Activated naive CD4-positive, alpha-beta T cell treated with Interleukin-2 at 50 U/mL for 16 hours (primary cell): ENCODE results near the gene ERCC6L.

ENCODE experiments used
- DNase-seq: peaks from one replicate; pipeline ENCODE4 v3.0.0-alpha.2; 2020

The ERCC6L gene, protein sequence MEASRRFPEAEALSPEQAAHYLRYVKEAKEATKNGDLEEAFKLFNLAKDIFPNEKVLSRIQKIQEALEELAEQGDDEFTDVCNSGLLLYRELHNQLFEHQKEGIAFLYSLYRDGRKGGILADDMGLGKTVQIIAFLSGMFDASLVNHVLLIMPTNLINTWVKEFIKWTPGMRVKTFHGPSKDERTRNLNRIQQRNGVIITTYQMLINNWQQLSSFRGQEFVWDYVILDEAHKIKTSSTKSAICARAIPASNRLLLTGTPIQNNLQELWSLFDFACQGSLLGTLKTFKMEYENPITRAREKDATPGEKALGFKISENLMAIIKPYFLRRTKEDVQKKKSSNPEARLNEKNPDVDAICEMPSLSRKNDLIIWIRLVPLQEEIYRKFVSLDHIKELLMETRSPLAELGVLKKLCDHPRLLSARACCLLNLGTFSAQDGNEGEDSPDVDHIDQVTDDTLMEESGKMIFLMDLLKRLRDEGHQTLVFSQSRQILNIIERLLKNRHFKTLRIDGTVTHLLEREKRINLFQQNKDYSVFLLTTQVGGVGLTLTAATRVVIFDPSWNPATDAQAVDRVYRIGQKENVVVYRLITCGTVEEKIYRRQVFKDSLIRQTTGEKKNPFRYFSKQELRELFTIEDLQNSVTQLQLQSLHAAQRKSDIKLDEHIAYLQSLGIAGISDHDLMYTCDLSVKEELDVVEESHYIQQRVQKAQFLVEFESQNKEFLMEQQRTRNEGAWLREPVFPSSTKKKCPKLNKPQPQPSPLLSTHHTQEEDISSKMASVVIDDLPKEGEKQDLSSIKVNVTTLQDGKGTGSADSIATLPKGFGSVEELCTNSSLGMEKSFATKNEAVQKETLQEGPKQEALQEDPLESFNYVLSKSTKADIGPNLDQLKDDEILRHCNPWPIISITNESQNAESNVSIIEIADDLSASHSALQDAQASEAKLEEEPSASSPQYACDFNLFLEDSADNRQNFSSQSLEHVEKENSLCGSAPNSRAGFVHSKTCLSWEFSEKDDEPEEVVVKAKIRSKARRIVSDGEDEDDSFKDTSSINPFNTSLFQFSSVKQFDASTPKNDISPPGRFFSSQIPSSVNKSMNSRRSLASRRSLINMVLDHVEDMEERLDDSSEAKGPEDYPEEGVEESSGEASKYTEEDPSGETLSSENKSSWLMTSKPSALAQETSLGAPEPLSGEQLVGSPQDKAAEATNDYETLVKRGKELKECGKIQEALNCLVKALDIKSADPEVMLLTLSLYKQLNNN

DNA sequence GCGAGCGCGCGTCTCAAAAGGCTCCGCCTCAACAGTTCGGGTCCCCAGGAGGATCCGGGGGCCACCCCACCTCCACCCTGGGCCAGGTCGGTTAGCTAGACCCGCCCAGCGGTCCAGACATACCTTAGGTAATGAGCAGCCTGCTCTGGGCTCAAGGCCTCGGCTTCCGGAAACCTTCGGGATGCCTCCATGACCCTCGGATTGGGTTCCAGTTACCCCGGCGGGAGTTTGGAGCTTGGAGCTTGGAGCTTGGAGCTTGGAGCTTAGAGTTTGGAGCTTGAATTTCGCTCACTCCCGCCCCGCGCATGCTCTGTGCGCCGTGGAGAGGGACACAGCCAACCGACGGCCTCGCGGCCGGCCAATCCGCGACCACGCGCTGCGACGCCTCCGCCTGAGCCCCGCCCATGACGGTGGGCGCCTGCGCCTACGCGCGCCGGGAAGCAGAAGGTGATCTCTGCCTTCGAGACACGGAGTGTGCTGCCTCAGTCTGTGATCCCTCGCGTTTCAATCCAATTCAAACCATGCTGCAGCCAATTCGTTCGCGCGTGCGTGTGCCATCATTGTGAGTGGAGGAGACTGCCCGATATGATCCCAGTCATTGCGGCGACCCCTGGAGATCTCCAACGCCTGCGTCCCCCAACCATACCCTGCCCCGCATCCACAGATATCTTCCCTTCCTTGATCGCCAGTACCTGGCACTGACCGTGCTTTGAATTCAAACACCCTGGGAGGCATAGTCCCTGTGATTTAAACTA lies at the start of gene ERCC6L:
Gene ERCC6L, minus strand, starts transcription at position 307 of the 755 bp plus-strand sequence. Its CDS starts 116 bp downstream, at position 191.
- peak; percentile 86 for DNase-seq

DNA sequence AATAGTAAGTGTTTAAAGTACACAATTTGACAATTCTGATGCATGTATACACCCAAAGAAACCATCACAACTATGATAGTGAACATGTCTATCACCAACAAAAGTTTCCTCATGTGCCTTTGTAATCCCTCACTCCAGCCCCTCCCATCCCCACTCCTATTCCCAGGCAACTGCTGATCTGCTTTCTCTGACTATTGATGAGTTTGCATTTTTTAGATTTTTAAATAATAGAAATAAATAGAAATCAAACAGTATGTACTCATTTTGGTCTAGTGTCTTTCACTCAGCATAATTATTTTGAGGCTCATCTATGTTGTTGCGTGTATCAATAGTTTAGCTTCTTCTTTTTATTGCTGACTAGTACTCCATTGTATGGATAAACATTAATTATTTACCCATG lies 43.5 kb upstream of the ERCC6L start:
- DNase-seq = no peak

DNA sequence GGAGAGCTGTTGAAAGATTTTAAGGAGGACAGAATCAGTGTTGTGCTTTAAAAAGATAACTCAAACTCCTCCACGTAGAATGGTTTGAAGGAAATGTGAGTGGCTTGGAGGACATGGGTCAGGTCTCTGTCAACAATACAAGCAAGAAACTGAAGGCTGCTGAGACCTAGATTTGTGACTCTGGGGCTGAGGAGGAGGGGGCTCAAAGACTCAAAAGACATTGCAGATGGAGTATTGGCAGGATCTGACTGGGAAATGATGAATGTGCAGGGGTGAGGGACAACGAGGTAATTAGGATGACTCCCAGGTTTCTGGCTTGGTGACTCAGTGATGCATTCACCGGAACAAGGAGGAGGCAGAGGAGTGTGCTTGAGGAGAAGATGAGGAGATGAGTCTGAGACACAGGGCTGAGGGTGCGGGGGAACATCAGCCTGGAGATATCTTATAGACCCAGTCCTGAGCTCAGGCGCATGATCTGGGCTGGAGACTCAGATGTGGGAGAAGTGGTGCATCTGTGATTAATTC lies 41.6 kb upstream of the ERCC6L start:
- DNase-seq = no peak

DNA sequence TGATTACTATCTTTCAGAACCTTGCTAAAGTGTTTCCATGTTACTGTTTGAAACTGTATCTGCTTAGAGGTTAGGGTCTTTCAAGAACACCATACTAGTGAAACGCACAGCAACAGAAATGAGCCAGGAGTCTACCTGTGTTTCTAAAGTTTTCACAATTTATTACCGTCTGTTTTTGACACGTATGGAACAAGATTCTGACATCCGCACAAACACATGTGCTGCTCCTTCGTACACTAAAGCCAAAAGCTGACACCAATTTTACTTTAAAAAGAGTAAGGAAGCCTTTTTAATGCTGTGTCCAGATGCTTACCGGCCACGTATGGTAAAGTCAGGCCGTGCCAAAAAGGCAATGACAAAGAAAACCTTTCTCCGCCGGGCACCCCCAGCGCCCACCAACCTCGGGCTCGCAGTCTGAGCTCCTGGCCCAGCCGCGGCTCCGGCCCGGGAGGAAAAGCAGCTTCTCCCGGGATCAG lies 37.7 kb upstream of the ERCC6L start:
- DNase-seq = no peak

DNA sequence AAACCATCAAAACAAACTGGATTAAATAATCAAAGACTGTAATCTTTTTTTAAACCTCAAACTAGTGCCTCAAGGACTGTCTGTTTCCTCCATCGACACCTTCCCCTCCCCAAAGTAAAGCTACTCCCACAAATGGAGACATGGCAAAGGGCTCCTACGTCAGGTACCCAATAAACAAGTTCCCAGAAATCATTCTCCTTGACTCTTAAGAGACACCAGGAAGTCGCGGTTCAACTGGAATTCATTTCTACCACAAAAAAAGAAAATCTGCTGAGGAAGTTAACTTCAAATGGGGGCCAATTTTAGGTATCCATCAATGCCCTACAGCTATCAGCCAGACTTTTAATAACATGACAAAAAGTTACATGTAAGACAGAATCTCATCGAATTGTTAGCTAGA lies 35.7 kb upstream of the ERCC6L start:
- no peak for DNase-seq

DNA sequence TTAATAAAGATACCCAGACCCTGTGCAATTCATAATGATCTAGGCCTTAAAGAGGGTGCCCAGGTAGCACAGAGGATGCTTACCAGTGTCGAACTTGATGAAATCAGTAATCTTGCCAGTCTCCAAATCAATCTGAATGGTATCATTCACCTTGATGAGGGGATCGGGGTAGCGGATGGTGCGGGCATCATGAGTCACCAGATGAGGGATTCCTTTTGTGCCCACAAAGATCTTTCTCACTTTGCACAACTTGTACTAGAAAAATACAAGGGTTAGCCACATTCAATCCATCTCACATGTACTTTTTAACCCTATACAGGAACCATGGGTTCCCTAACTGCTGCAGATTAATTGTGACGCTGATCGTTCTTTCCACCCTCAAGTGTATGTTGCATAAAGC lies 34.9 kb upstream of the ERCC6L start:
- peak; percentile 32 for DNase-seq

DNA sequence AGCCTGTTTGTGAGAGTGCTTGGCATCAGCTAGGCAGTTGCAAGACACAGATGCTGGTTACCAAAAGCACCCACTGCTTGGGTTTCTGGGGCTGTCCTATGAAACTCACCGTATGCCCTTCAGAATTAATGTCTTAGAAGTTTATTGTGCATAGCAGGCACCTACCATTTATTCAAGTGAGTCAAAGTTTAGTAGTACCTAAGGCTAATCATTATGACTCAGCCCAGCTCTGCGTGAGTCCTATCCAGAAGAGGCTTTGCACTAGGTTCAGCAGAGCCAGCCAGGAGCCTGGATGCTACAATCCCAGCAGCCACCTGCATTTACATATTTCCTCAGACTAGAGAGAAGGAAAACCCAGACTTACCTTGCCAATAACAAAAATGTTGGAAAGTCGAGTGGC lies 34.0 kb upstream of the ERCC6L start:
- no peak for DNase-seq

DNA sequence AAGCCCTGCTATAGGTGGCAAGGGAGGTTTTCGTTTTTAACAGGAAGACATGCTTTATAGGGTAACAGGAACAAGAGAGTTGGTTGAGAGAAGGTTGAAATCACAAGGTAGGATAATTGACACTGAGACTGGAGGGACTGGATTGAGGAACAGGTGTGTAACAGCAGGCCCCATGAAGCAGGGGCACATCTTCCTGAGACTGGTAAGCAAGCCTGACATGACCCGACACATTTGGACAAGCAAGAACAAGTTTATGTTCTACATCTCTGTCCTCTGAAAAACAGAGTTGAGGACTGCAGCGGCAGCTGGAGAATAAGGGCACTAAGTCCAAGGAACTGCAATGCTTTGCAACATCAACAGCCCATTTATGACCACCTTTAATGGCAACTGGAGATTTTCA lies 33.0 kb upstream of the ERCC6L start:
- no peak for DNase-seq

DNA sequence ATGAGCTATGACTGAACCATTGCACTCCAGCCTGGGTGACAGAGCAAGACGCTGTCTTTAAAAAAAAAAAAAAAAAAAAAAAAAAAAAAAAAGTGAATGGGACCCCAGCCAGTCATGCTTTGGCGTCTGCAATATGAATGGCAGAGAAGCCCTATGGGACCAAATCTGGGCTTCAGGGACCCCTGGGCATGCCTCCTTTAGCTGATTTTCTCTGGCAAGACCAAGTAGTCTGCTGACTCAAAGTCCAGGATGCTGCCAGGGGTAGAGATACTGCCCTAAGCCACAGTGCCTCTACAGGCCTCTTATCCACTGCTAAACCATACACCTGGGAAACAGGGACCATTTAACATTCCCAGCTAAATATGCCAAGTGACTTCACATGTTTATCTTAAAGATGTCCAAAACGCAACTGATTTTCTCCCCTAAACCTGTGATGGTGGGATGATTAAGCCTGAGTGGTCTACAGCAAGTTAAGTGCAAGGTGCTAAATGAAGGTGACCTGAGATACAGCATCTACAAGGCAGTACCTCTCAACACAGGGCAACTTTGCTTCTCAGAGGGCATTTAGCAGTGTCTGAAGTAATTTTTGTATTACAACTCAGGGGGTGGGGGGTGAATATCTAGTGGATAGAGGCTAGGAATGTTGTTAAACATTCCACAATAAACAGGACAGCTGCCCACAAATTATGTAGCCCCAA lies 32.4 kb upstream of the ERCC6L start:
- DNase-seq = no peak

DNA sequence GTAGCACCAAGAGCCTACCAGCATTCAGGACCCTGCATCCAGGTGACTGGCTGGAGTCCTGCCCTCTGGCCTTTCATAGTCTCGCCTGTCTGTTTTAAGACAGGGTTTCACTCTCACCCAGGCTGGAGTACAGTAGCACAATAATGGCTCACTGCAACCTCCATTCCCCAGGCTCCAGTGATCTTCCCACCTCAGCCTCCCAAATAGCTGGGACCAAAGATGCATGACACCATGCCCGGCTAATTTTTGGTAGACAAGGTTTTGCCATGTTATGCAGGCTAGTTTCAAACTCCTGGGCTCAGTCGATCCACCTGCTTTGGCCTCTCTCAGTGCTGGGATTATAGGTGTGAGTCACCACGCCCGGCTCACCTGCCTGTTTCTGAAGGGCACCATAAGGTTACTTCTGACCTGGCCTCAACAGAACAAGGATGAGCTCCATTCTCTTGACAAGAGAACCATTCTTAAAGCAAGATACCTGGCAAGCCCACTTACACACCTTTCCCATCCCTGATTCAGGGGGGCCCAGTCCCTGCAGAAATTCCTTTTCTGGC lies 31.6 kb upstream of the ERCC6L start:
- DNase-seq = no peak

DNA sequence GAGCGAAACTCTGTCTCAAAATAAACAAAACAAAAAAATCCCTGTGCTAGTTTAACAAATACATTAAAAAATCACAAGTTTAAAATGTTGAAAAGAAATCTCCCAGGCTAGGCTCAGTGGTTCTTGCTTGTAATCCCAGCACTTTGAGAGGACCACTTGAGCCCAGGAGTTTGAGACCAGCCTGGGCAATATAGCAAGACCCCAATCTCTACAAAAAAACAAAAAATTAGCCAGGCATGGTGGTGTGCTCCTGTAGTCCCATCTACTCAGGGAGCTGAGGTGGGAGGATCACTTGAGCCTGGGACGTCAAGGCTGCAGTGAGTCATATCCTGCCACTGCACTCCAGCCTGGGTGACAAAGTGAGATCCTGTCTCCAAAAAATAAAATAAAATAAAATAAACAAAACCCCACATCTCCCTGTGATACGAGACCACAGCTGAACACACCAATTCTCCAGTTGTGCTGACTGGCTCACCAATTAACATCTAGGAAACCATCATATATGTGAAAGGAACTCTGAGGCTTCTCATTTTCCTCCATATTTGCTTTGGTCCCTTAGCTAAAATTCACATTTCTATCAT lies 30.9 kb upstream of the ERCC6L start:
- peak; percentile 14 for DNase-seq

DNA sequence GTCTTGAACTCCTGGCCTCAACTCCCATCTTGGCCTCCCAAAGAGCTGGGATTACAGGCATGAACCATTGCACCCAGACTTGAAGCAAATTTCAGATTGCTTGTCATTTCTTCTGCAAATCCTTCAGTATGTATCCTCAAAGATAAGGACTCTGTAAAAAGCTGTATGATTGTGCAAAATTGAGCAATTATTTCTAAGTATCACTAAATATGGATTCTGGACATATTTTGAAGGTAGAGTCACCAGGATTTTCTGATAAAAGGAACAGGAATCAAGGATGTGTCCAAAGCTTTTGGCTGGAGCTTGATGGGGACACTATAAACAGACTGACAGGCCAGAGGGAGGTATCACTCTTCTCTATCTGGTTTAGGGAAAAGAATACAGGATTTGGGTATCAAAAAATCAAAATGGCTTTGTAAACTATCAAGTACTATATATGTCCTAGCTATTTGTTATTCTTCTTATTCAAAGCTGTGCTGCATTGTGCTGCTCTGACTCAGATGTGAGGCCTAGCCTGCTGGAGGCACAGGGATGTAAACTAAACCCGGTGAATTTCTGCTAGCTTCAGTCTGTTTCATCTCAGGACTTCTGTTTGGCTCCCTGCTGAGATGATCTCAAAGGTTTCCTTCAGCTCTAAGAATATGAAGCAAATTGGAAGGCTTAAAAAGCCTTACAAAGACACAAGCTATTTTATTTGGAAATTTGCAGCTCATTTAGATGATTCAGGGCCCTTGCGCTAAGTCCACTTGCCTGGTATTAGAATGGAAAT lies 30.0 kb upstream of the ERCC6L start:
- no peak for DNase-seq

DNA sequence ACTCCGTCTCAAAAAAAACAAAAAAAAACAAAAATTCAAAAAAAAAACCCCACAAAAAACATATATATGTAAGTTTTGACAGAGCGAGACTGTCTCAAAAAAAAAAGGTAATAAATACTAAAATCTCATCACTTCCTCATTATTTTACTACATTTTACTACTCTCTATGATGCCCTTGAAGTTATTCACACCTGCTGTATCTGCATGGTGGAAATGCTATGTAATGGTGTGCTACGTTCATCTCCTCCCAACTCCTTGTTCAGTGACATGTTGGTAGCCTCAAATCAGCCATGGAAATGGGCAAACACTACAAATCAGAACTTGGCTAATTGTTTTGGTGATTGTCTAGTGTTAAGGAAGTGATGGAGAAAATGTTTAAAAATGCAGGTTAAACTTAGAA lies 26.4 kb upstream of the ERCC6L start:
- no peak for DNase-seq

DNA sequence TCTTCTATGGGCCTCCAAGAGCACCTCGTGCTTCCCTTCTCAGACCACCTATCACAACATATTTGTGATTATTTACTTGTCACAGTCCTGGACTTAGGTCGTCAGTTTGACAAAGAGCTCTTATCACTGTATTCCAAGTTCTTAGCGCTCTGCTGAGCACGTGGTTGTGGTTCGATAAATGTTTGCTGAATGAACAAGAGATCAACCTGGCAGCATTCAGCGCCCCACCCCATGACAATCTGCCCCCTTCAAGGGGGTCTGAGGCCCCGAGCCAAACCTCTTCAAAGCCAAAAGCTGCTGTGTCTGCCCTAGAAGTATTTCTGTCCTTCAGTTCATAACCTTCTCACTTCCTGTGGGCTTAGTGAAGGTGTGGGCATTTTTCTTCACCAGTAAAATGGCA lies 23.2 kb upstream of the ERCC6L start:
- no peak for DNase-seq

DNA sequence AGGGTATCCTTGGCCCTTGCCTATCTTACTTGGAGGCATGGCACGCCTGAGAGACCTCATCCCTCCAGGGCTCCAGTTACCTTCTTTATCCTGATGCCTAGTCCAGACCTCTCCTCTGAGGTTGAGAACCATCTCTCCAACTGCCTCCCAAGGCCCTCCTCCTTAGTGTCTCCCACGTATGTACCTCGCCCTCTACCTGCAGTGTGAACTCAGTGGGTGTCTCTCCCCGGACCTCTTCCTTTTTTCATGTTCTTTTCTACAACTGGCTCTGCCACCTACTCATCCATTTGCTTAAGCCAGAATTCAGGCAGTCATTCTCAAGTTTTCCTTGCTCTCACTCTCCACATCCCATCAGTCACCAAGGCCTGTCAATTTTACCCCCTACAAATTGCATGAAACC lies 21.6 kb upstream of the ERCC6L start:
- DNase-seq = no peak

DNA sequence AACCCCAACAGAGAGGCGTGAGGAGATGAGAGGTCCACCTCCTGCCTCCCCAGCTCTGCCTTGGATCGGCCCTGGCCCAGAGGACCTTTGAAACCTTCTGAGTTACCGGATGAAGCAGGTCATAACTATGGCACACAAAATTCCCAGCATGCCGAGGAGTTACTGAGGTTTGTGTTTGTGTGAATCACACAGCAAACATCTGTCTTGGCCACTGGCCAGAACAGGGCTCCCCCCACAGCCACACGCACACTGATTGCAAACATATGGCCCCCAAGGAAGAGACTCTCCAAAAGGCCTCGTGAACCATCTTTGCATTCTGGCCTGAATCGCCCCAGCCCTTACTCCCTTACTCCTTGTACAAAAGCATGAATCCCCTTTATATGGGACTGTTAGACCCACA lies 19.3 kb upstream of the ERCC6L start:
- DNase-seq = no peak

DNA sequence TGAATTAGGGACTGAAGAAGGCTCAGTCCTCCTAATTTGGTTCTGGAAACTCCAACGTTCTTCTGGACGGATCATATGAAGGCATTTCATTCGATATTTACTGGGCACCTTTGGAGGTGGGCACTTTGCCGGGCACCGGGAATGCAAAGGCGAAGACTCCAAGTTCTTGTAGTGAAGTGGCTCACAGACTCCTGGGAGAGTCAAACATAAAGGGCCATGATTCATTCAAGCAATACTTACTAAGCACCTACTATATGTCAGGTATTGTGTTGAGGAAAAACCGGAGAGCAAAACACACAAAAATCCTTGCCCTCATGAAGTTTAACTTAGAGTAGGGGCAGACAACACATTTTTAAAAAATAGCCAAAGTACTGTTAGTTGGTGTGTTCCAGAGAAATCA lies 17.0 kb upstream of the ERCC6L start:
- DNase-seq = no peak

DNA sequence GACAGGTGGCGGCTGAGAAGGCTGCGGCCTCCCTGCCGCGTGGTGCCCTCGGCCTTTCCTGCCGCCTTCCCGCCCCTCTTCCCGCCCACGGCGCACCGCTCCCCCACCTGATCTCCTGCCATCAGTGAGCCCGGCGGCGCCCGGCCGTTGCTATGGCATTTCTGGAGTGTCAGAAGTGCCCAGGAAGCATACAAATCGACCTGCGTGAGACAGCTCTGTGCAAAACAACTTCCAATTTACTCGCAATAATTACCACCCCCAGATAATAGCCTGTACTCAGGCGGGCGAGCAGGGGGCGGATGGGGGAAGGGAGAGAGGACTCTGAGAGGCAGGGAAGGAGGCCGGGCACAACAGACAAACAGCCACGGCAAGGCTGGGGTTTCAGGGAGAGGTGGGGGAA lies 16.6 kb upstream of the ERCC6L start:
- DNase-seq = no peak

DNA sequence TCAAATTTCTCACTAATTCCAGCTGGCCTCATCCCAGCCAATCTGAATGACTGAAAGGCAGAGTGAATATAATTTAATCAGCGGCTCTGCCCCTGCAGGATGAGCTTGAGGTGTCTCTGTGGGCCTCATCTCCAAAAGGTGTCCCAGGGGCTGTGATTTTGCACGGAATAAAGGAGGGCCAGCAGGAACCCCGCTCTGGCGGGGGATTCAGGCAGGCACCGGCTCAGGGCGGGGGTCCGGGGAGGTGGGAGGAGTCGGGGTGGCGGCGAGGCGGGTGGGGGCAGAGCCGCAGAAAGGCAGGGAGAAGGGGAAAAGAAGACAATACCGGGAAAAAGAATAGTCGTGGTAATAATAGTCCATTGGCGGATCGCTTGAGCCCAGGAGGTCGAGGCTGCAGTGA lies 16.0 kb upstream of the ERCC6L start:
- no peak for DNase-seq

DNA sequence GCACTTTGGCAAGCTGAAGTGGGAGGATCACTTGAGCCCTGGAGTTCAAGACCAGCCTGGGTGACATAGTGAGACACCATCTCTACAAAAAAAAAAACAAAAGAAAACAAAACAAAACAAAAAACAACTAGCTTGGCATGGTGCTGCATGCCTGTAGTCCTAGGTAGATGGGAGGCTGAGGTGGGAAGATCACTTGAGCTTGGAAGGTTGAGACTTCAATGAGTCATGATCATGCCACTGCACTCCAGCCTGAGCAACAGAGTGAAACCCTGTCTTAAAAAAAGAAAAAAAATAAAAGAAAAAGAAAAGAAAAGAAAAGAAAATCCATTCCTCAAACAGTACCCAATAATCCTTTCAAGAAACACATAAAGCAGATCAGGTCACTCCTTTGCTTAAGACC lies 14.9 kb upstream of the ERCC6L start:
- no peak for DNase-seq
